Stimulated activated CD8-positive, alpha-beta memory T cell treated with anti-CD3 and anti-CD28 coated beads, Interleukin-7, amount 100 ng/mL, for 24 hours (primary cell): ENCODE data around the gene LAMA2.
"Not testable (repeated sequence)": the region's sequence is repeated elsewhere in the genome, so short reads cannot be mapped to it uniquely, and the experiment has no call there.

ENCODE experiments used
- DNase-seq: peaks from one replicate; pipeline ENCODE4 v3.0.0-alpha.2; 2020; ENCODE audit warnings: low read depth

The LAMA2 gene

GRCh38 chr6:129006724-129007514 is 124.0 kb downstream of the LAMA2 start:
- DNase-seq: no peak

- DNase-seq: no peak
Observed at GRCh38 chr6:129007701-129008373, 124.9 kb downstream of the LAMA2 start.

GRCh38 chr6:129008591-129008990 is 125.7 kb downstream of the LAMA2 start:
- DNase-seq: no peak

- DNase-seq: no peak
Observed at GRCh38 chr6:129009851-129010250, 126.9 kb downstream of the LAMA2 start.

GRCh38 chr6:129014302-129014701 is 131.4 kb downstream of the LAMA2 start:
- DNase-seq: no peak

- no peak for DNase-seq
Observed at GRCh38 chr6:129015721-129016120, 132.8 kb downstream of the LAMA2 start.

GRCh38 chr6:129016844-129017243 is 133.9 kb downstream of the LAMA2 start:
- no peak for DNase-seq

- DNase-seq: no peak
Observed at GRCh38 chr6:129022011-129022553, 139.1 kb downstream of the LAMA2 start.

GRCh38 chr6:129026601-129027000 is 143.7 kb downstream of the LAMA2 start:
- DNase-seq: no peak

- no peak for DNase-seq
Observed at GRCh38 chr6:129029778-129030177, 146.8 kb downstream of the LAMA2 start.

GRCh38 chr6:129030215-129030614 is 147.3 kb downstream of the LAMA2 start:
- no peak for DNase-seq

GRCh38 chr6:129031051-129031599 is 148.2 kb downstream of the LAMA2 start:
- DNase-seq: no peak

GRCh38 chr6:129032602-129033001 is 149.7 kb downstream of the LAMA2 start:
- no peak for DNase-seq

GRCh38 chr6:129033180-129033579 is 150.2 kb downstream of the LAMA2 start:
- no peak for DNase-seq

- no peak for DNase-seq
Observed at GRCh38 chr6:129033581-129033980, 150.6 kb downstream of the LAMA2 start.

GRCh38 chr6:129041563-129041962 is 158.6 kb downstream of the LAMA2 start:
- no peak for DNase-seq

- DNase-seq: no peak
Observed at GRCh38 chr6:129046526-129046925, 163.6 kb downstream of the LAMA2 start.

- no peak for DNase-seq
Observed at GRCh38 chr6:129047834-129048233, 164.9 kb downstream of the LAMA2 start.

GRCh38 chr6:129050086-129050485 is 167.1 kb downstream of the LAMA2 start:
- DNase-seq: no peak

GRCh38 chr6:129053143-129053542 is 170.2 kb downstream of the LAMA2 start:
- DNase-seq: not testable (repeated sequence)

GRCh38 chr6:129055796-129056195 is 172.9 kb downstream of the LAMA2 start:
- DNase-seq: no peak

GRCh38 chr6:129059650-129060049 is 176.7 kb downstream of the LAMA2 start:
- no peak for DNase-seq

- no peak for DNase-seq
Observed at GRCh38 chr6:129069006-129069405, 186.1 kb downstream of the LAMA2 start.
